ENCODE data around the gene SMAP2.

GRCh38 chr1:40380817-40381216 lies 7.3 kb downstream of the SMAP2 start:
- TF ChIP-seq, protein P1, sequence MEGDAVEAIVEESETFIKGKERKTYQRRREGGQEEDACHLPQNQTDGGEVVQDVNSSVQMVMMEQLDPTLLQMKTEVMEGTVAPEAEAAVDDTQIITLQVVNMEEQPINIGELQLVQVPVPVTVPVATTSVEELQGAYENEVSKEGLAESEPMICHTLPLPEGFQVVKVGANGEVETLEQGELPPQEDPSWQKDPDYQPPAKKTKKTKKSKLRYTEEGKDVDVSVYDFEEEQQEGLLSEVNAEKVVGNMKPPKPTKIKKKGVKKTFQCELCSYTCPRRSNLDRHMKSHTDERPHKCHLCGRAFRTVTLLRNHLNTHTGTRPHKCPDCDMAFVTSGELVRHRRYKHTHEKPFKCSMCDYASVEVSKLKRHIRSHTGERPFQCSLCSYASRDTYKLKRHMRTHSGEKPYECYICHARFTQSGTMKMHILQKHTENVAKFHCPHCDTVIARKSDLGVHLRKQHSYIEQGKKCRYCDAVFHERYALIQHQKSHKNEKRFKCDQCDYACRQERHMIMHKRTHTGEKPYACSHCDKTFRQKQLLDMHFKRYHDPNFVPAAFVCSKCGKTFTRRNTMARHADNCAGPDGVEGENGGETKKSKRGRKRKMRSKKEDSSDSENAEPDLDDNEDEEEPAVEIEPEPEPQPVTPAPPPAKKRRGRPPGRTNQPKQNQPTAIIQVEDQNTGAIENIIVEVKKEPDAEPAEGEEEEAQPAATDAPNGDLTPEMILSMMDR (IDR thresholded peaks at IDR 0.05), result no peak
- TF ChIP-seq POLR2A (IDR thresholded peaks at IDR 0.05), result no peak

Measured in body of pancreas (tissue), 4 donors.